K562 (cell line): ENCODE measurements around the gene EXOSC2. TPM values are rescaled to one million over a fixed set of nuclear protein-coding genes. Genes with fewer than 3 reads are reported as not detected.

ENCODE experiments used
- ATF7 ChIP-seq: fragments of 450-650 bp; IDR thresholded peaks from 2 replicates; pipeline ENCODE4 v1.7.1; 2014; ENCODE audit warnings: mild to moderate bottlenecking, moderate library complexity
- BRCA1 ChIP-seq, 2 experiments: fragments of 450-650 bp in 1 of 2; sonication (generic) in 1 of 2; formaldehyde crosslinking in 1 of 2; IDR thresholded peaks; 2 replicates each; pipeline versions ENCODE4 v1.5.0 to v1.6.1; 2017 to 2020; ENCODE audit warnings: mild to moderate bottlenecking in 1 of 2, missing genetic modification reagents in 1 of 2
- FOXP1 ChIP-seq: sonication (generic); formaldehyde crosslinking; IDR thresholded peaks from 2 replicates; pipeline ENCODE4 v1.8.0; 2022; ENCODE audit warnings: mild to moderate bottlenecking, missing genetic modification reagents
- JUND ChIP-seq, 2 experiments: IDR thresholded peaks; 2 replicates in 1 of 2; 3 replicates in 1 of 2; pipeline ENCODE4 v1.6.1; 2011; ENCODE audit warnings: borderline replicate concordance in 2 of 2, low read depth in 2 of 2, low read length in 2 of 2, improper control_type of control experiment in 1 of 2, missing biosample characterization in 1 of 2, missing genetic modification characterization in 1 of 2, missing genetic modification reagents in 1 of 2
- NEUROD1 ChIP-seq: fragments of 150-350 bp; IDR thresholded peaks from 2 replicates; pipeline ENCODE4 v1.6.1; 2014; ENCODE audit warnings: borderline replicate concordance, low read length, low read depth; ENCODE audit not compliant: partially characterized antibody
- RB1 ChIP-seq: fragments of 450-650 bp; IDR thresholded peaks from 2 replicates; pipeline ENCODE4 v1.6.1; 2017; ENCODE audit warnings: low read depth, mild to moderate bottlenecking
- RBBP5 ChIP-seq: fragments of 200-600 bp; sonication (generic); IDR thresholded peaks from 2 replicates; pipeline ENCODE4 v1.6.1; 2012; ENCODE audit warnings: borderline replicate concordance, mild to moderate bottlenecking, low read length, control low read depth, inconsistent platforms; ENCODE audit not compliant: insufficient read depth, poor library complexity, severe bottlenecking
- SAP30 ChIP-seq: fragments of 200-600 bp; sonication (generic); IDR thresholded peaks from 2 replicates; pipeline ENCODE4 v1.6.1; 2012; ENCODE audit warnings: borderline replicate concordance, low read depth, mild to moderate bottlenecking, moderate library complexity, low read length, control low read depth, inconsistent platforms; ENCODE audit not compliant: insufficient read depth, poor library complexity, severe bottlenecking
- SRSF7 ChIP-seq: fragments of 200-400 bp; formaldehyde crosslinking; optimal IDR thresholded peaks from 2 replicates; pipeline ENCODE3; 2017; ENCODE audit warnings: mild to moderate bottlenecking, low read depth, low read length
- TAF1 ChIP-seq: IDR thresholded peaks from 2 replicates; pipeline ENCODE4 v1.6.1; 2011; ENCODE audit warnings: mild to moderate bottlenecking, low read length, moderate library complexity; ENCODE audit not compliant: insufficient read depth, control insufficient read depth, severe bottlenecking; ENCODE audit errors: extremely low read depth
- TBP ChIP-seq: optimal IDR thresholded peaks from 2 replicates; pipeline ENCODE3; 2011; ENCODE audit warnings: low read depth, low read length, improper control_type of control experiment
- ZNF197 ChIP-seq: fragments of 200-800 bp; sonication (Bioruptor generic); IDR thresholded peaks from 2 replicates; pipeline ENCODE4 v1.6.1; 2016; ENCODE audit warnings: low read depth, missing genetic modification characterization, missing compliant biosample characterization
- polyA plus RNA-seq, 8 experiments: library from polyadenylated mRNA; depleted of rRNA in 4 of 8; stranded (reverse) in 5 of 8; unstranded in 3 of 8; fragments of >200 nt; fragmentation: Nextera tagmentation in 2 of 8; fragmentation: Illumina TruSeq in 1 of 8; extraction: Ambion mirVana in 2 of 8; extraction: Trizol in 1 of 8; gene quantifications; 2 replicates each; pipeline versions ENCODE4 v1.2.1 to v1.2.3, GENCODE V29; 2011 to 2014; ENCODE audit warnings: inconsistent platforms in 1 of 8, missing spikeins in 1 of 8
- total RNA-seq, 7 experiments: library from RNA; depleted of rRNA in 6 of 7; stranded (reverse); fragments of >200 nt in 6 of 7; fragmentation: Illumina TruSeq in 2 of 7; extraction: Trizol in 2 of 7; gene quantifications; 2 replicates each; pipeline versions ENCODE4 v1.2.1 to v1.2.3, GENCODE V29; 2011 to 2021; ENCODE audit warnings: low replicate concordance in 1 of 7
- TF ChIP-seq, protein P1 (sequence below): fragments of 450-650 bp; formaldehyde crosslinking; IDR thresholded peaks from 2 replicates; pipeline ENCODE4 v1.4.0; 2020; ENCODE audit warnings: mild to moderate bottlenecking, moderate library complexity
- TF ChIP-seq, protein P2 (sequence below): sonication (generic); formaldehyde crosslinking; IDR thresholded peaks from 2 replicates; pipeline ENCODE4 v1.8.1; 2023; ENCODE audit warnings: missing genetic modification reagents, mild to moderate bottlenecking, borderline replicate concordance
- TF ChIP-seq, protein P3 (sequence below): sonication (generic); formaldehyde crosslinking; IDR thresholded peaks from 2 replicates; pipeline ENCODE4 v1.8.0; 2022; ENCODE audit warnings: missing genetic modification reagents, mild to moderate bottlenecking, borderline replicate concordance

The EXOSC2 gene
- total and polyA plus RNA-seq, 9 of the 15 experiments (the other 6 are each of a cell fraction or from before 2014, with no cell fraction given): 46.0 to 101 (median 77.6) TPM

DNA sequence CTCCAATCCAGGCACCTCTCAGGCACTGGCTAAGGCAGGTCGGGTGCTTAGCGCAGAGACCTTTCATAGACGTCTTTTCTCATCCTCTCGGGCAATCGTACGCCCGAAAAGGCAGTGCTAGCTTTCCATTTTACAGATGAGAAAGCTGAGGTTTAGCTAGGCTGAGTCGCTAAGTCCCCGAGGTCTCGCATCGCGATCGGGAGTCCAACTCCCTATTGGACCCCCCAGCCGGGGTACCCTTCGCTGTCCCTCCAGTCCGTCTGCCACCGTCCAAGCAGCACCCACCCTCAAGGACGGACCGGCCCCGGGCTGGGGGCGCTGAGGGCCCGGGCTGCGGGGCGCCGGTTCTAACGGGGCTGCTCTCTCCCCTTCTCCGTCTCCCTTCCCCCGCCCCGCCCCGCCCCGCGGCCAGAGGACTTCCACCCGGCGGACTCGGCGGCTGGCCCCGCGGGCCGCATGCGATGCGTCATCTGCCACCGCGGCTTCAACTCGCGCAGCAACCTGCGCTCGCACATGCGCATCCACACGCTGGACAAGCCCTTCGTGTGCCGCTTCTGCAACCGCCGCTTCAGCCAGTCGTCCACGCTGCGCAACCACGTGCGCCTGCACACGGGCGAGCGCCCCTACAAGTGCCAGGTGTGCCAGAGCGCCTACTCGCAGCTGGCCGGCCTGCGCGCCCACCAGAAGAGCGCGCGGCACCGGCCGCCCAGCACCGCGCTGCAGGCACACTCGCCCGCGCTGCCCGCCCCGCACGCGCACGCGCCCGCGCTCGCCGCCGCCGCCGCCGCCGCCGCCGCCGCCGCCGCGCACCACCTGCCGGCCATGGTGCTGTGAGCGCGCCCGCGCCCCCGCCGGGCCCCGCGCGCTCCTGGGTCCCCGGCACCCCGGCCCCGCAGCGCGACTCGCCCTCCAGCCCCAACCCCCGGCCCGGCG is 12.5 kb upstream of the EXOSC2 start (continued):
- TF ChIP-seq JUND (IDR thresholded peaks at IDR 0.05; ENCODE audit: borderline replicate concordance, low read depth, low read length) (peak; percentile 83), JUND (tag; IDR thresholded peaks at IDR 0.05; ENCODE audit: borderline replicate concordance, low read depth, low read length) (peak; percentile 61; the same call in 1 of the 3 replicates), ATF7 (peak; percentile 79), TBP (peak; percentile 50), FOXP1 (CRISPR knock-in tag) (peak; percentile 98), NEUROD1 (peak; percentile 22), RB1 (peak; percentile 68), BRCA1 (IDR thresholded peaks at IDR 0.05) (no peak), BRCA1 (CRISPR knock-in tag; IDR thresholded peaks at IDR 0.05) (no peak), SAP30 (no peak), TAF1 (no peak), RBBP5 (peak; percentile 64), SRSF7 (no peak), ZNF197 (CRISPR knock-in tag) (0 out of 2 replicates have a peak, but pooled peaks have one; percentile 64)
- TF ChIP-seq, protein P1, sequence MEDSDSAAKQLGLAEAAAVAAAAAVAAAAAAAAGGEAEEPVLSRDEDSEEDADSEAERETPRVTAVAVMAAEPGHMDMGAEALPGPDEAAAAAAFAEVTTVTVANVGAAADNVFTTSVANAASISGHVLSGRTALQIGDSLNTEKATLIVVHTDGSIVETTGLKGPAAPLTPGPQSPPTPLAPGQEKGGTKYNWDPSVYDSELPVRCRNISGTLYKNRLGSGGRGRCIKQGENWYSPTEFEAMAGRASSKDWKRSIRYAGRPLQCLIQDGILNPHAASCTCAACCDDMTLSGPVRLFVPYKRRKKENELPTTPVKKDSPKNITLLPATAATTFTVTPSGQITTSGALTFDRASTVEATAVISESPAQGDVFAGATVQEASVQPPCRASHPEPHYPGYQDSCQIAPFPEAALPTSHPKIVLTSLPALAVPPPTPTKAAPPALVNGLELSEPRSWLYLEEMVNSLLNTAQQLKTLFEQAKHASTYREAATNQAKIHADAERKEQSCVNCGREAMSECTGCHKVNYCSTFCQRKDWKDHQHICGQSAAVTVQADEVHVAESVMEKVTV (CRISPR knock-in tag): no peak
- TF ChIP-seq, protein P2, sequence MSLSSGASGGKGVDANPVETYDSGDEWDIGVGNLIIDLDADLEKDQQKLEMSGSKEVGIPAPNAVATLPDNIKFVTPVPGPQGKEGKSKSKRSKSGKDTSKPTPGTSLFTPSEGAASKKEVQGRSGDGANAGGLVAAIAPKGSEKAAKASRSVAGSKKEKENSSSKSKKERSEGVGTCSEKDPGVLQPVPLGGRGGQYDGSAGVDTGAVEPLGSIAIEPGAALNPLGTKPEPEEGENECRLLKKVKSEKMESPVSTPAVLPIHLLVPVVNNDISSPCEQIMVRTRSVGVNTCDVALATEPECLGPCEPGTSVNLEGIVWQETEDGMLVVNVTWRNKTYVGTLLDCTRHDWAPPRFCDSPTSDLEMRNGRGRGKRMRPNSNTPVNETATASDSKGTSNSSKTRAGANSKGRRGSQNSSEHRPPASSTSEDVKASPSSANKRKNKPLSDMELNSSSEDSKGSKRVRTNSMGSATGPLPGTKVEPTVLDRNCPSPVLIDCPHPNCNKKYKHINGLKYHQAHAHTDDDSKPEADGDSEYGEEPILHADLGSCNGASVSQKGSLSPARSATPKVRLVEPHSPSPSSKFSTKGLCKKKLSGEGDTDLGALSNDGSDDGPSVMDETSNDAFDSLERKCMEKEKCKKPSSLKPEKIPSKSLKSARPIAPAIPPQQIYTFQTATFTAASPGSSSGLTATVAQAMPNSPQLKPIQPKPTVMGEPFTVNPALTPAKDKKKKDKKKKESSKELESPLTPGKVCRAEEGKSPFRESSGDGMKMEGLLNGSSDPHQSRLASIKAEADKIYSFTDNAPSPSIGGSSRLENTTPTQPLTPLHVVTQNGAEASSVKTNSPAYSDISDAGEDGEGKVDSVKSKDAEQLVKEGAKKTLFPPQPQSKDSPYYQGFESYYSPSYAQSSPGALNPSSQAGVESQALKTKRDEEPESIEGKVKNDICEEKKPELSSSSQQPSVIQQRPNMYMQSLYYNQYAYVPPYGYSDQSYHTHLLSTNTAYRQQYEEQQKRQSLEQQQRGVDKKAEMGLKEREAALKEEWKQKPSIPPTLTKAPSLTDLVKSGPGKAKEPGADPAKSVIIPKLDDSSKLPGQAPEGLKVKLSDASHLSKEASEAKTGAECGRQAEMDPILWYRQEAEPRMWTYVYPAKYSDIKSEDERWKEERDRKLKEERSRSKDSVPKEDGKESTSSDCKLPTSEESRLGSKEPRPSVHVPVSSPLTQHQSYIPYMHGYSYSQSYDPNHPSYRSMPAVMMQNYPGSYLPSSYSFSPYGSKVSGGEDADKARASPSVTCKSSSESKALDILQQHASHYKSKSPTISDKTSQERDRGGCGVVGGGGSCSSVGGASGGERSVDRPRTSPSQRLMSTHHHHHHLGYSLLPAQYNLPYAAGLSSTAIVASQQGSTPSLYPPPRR (CRISPR knock-in tag): no peak
- TF ChIP-seq, protein P3, sequence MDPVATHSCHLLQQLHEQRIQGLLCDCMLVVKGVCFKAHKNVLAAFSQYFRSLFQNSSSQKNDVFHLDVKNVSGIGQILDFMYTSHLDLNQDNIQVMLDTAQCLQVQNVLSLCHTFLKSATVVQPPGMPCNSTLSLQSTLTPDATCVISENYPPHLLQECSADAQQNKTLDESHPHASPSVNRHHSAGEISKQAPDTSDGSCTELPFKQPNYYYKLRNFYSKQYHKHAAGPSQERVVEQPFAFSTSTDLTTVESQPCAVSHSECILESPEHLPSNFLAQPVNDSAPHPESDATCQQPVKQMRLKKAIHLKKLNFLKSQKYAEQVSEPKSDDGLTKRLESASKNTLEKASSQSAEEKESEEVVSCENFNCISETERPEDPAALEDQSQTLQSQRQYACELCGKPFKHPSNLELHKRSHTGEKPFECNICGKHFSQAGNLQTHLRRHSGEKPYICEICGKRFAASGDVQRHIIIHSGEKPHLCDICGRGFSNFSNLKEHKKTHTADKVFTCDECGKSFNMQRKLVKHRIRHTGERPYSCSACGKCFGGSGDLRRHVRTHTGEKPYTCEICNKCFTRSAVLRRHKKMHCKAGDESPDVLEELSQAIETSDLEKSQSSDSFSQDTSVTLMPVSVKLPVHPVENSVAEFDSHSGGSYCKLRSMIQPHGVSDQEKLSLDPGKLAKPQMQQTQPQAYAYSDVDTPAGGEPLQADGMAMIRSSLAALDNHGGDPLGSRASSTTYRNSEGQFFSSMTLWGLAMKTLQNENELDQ (CRISPR knock-in tag): no peak; the same call in 1 of the 2 replicates
